HG02870 (cell line): ENCODE results near the gene BRAP.
"Not testable (repeated sequence)": the region's sequence is repeated elsewhere in the genome, so short reads cannot be mapped to it uniquely, and the experiment has no call there.

Source experiments
- ATAC-seq: cut with Tn5 transposase; IDR thresholded peaks from one replicate; pipeline ENCODE4 v1.9.1; 2021; ENCODE audit warnings: mild to moderate bottlenecking, moderate library complexity; ENCODE audit not compliant: unreplicated experiment

BRAP gene

DNA sequence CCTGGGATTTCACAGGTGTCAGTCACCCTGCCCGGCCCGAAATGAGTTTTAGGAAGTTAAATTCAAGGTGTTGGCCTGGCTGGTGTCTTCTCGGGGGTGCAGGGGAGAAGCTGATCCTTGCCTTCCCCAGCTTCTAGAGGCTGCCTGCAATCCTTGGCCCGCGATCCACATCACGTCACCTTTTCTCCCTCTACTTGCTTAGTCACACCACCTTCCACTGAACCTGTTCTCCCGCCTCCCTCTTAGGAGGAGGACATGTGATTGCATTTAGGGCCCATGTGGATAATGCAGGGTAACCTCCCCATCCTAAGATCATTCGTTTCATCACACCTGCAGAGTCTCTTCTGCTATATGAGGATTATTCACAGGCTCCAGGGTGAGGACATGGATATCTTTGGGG lies 61.2 kb downstream of the BRAP start:
- ATAC-seq: no peak

GRCh38 chr12:111617841-111618240 lies 67.9 kb downstream of the BRAP start:
- not testable (repeated sequence) for ATAC-seq

DNA sequence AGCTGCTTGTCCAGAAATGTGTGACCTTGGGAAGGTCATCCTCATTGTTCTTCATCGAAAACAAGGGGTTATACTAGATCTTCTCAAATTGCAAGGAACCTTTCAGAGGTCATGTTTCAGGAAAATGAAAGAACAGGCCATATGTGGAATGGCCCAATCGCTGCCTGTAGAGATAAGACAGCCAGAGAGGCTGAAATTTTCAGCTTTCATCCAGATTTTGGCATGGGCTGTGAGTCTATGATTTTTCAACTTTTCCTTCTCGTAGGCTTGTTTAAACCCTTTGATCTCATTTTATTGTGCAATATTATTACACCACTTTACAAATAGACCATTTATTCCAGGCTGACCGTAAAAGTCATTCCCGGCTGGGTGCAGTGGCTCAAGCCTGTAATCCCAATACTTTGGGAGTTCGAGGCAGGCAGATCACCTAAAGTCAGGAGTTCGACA lies 69.6 kb downstream of the BRAP start:
- ATAC-seq: no peak

- no peak for ATAC-seq
These were observed 78.5 kb downstream of the BRAP start for GRCh38 chr12:111607239-111607638.

DNA sequence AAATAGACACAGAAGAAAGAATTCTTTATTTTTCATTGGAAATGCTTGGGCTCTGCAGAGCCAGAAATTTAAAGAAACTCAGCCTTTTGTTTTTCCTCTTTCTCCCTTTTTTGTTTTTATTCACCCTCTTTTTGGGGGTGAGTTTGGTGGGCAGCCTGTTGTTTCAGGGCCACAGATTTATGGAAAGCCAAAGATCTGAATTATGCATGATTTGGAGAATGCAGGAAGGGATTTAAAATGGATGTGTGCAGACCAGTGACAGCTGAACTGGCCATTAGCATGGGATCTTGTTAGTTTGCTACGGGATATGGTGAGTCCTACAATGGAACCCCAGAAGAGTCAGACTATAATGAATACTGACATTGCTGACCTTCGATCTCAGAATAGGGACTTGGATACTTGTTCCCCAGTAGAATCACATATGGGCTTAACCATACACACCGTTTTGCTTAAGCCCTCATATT lies 79.0 kb downstream of the BRAP start:
- ATAC-seq: no peak

DNA sequence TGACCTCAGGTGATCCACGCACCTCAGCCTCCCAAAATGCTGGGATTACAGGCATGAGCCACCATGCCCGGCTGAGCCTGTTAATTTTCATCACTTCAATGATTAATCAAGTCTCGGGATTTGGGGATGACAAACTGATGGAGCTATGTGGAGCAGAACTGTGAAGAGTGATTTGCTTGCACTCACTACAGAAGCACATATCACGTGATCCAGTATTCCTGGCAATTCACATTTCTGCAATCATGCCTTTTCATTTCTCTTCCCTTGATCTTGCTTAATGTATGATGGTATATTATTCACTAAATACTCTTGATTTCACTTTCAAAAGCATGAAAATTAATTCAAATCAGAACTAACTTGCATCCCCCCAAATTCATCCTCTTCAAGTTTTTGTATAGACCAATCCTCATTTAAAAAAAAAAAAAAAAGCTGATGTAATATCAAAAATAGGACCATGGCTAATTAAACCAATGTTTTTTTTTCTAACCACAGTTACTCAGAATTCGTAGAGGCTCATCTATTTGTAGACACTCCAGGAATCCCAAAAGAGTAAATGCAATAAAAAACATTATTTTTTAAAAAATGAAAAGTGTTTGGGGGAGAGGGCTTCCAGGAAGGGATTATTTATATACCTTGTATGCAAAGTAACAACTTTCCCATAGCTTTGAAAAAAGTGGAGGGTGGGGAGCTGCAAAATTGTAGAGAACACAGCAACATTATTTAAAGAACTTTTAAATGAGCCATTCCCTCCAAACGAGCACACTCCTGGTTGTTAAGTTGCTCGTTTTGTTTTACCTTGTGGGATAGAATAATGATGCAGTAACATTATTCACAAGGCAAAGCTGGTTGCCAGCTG lies 79.6 kb downstream of the BRAP start:
- no peak for ATAC-seq

DNA sequence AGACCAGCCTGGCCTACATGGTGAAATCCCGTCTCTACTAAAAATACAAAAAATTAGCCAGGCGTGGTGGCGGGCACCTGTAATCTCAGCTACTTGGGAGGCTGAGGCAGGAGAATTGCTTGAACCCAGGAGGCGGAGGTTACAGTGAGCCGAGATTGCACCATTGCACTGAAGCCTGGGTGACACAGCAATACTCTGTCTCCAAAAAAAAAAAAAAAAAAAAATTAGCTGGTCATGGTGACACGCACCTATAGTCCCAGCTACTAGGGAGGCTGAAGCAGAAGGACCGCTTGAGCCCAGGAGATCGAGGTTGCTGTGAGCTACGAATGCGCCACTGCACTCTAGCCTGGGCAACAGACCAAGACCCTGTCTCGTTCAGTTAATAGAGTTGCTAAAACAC lies 82.9 kb downstream of the BRAP start:
- ATAC-seq: not testable (repeated sequence)

- ATAC-seq: no peak
These were observed 83.4 kb downstream of the BRAP start for GRCh38 chr12:111602348-111602747.

DNA sequence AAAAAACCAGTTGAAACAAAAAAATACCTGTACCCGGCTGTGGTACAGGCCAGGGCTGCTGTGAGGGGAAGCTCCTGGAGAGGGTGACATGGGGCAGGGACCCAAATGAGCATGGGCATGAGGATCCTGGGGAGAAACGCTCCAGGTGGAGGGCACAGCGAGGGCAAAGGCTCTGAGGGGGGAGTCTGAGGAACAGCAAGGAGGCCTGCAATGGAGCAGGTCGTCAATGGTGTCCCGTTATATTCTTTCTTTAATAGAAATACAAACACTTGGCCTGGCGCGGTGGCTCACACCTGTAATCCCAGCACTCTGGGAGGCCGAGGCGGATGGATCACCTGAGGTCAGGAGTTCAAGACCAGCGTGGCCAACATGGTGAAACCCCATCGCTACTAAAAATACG lies 84.8 kb downstream of the BRAP start:
- ATAC-seq: not testable (repeated sequence)

GRCh38 chr12:111600205-111600642 lies 85.5 kb downstream of the BRAP start:
- no peak for ATAC-seq

DNA sequence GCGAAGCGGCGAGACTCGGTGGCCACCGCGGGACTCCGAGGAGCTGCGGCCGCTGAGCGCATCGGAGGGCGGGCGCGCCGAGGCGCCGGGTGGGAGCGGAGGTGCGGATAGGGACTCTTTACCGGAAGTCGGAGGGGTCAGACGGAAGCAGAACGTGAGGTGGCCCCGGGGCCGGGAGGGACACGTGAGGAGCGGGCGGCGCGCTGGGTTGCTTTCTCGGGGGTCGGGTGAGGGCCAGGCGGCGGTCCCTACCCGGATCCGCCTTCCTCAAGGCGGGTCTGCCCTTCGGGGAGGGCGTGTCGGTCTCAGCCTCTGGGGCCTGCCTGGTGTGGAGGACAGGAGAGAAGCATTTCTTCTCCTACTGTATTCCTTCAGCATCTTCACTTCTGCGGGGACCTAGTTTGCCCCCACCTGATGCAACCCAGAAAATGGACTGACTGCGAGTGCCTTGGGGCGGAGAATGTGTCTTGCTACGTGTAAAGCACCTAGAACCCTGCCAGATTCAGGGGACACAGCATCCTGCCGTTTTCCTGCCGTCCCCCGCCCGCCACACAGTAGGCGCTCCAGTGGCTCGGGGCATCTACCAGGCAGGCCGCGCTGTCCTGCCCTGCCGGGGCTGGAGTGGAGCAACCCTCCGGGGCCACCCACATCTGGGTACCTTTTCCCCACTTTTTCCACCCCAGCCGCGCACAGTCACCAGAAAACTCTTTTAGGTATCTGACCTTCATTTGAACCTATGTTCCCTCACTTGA lies 86.1 kb downstream of the BRAP start:
- peak; percentile 69 for ATAC-seq

DNA sequence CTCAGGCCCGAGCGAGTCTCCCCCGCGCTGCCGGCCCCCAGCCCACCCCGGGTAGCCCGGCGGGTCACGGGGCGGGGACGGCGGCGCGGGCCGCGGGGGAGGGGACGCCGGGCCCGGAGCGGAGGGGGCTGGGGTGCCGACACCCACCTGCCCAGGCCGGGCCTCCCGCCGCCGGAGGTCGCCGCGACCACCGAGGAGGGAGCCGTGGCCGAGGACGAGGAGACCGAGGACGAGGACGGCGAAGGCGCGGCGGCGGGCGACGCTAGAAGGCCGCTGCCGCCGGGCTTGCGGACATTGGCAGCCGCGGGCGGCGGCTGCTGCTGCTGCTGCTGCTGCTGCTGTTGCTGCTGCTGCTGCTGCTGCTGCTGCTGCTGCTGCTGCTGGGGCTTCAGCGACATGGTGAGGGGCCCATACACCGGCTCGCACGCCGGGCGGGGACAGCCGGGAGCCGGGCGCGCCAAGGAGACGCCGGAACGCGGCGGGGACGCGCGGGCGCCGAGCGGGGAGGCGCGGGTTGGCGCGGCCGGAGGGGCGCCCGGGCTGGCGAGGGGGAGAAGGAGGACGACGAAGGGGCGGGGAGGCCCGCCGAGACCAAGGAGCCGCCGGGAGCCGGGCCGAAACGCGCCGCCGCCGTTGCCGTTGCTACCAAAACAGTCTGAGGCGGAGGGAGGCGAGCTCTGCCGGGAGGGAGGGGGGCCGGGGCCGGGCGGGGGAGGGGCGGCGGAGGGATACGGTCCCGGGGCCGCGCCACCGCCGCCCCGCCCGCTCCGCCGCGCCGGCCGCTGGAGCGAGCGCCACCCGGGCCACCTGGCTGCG lies 86.9 kb downstream of the BRAP start, which contains the start of gene ATXN2:
Gene ATXN2 (minus strand): TSS at position 679 of the 816 bp plus-strand sequence. CDS start 281 bp downstream, at position 398.
- peak; percentile 43 for ATAC-seq

- no peak for ATAC-seq
These were observed 87.7 kb downstream of the BRAP start for GRCh38 chr12:111597831-111598636.

DNA sequence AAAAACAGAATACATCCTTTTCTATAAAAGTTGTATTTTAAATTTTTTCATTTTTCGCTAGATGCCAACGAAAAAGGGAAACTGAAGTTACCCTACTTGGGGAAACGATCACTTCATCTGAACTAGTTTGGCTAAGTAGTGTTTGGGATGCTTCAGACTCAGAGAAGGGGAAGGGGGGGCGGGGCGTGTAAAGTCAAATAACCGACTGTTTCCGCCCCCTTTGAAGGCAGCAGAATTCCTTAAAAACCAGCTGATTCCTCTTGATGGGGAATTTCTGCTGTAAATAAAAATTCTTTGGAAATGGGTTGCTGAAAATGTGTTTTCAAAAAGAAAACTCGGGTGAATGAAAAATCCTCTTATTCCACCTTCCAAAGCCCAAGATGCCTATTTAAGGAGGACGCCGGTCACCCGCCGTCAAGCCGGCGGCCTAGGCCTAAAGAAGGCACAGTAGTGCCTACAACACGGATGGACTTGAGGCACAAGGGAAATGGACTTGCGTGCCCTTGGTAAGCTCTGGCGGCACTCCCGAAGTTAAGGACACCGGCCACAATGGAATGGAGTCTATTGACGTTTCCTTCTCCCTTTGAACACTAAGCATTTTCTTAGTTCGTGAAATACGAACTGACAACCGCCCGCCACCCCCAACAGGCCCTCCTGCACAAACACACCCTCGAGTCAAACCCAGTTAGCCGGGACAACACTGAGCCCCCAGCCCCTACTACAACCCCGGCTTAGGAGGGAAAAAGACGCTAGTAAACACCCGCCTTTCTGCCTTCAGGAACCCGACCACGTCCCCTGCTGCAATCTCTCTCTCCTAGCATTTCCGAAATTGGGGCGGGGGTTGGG lies 88.5 kb downstream of the BRAP start:
- ATAC-seq: no peak

DNA sequence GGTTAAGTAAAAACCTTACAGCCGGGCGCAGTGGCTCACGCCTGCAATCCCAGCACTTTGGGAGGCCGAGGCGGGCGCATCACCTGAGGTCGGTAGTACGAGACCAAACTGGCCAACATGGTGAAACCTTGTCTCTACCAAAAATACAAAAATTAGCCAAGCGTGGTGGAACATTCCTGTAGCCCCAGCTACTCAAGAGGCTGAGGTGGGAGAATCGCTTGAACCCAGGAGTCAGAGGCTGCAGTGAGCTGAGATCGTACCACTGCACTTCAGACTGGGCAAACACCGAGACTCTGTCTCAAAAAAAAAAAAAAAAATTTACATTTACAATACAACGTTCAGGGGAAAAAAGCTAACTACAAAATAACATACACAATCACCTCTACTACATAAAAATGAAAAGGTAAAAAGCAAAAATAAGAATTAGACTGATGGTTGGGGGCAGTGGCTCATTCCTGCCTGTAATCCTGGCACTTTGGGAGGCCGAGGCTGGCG lies 90.4 kb downstream of the BRAP start:
- not testable (repeated sequence) for ATAC-seq
